Activated CD8-positive, alpha-beta T cell treated with anti-CD3 and anti-CD28 coated beads, Interleukin-2, amount 10 ng/mL, durations not matched to agents 7 days and 5 days (primary cell): Measurements from ENCODE around the gene PKP3. TPM values are rescaled to one million over a fixed set of nuclear protein-coding genes. Genes with fewer than 3 reads are reported as not detected.
A peak's percentile ranks its signal among the peaks of the same experiment; 100 is the strongest.

Experiments
- ATAC-seq: fragments of 150-1000 bp; cut with Tn5 transposase; one replicate; pipeline ENCODE4 v1.10.0; 2021; ENCODE audit warnings: moderate library complexity
- CTCF ChIA-PET: fragments of 350-600 bp; sonication (Branson Sonifier 250); formaldehyde crosslinking; loops from one replicate; lab custom pipeline; 2021; ENCODE audit warnings: antibody characterized with exemption; lab: Charles Lee
- POLR2A ChIA-PET: fragments of 350-600 bp; sonication (Branson Sonifier 250); formaldehyde crosslinking; loops from one replicate; lab custom pipeline; 2021; ENCODE audit warnings: antibody characterized with exemption; lab: Charles Lee
- DNase-seq: peaks from one replicate; pipeline ENCODE4 v3.0.0-alpha.2; 2020
- H3K27ac Mint-ChIP-seq: one replicate; pipeline ENCODE4 v1.8.0; 2021; ENCODE audit warnings: mild to moderate bottlenecking, mixed read lengths
- H3K27me3 Mint-ChIP-seq: one replicate; pipeline ENCODE4 v1.8.0; 2021; ENCODE audit warnings: low read depth, mixed read lengths
- H3K36me3 Mint-ChIP-seq: one replicate; pipeline ENCODE4 v1.8.0; 2021; ENCODE audit warnings: low read depth, mixed read lengths
- H3K4me1 Mint-ChIP-seq: one replicate; pipeline ENCODE4 v1.8.0; 2021; ENCODE audit warnings: low read depth, mixed read lengths
- H3K4me3 Mint-ChIP-seq: one replicate; pipeline ENCODE4 v1.8.0; 2021; ENCODE audit warnings: mild to moderate bottlenecking, mixed read lengths
- H3K9me3 Mint-ChIP-seq: one replicate; pipeline ENCODE4 v1.8.0; 2022; ENCODE audit warnings: mixed read lengths; ENCODE audit not compliant: insufficient read depth
- total RNA-seq, 2 experiments: library from RNA; stranded (reverse); gene quantifications; one replicate each; pipeline ENCODE4 v1.2.3, GENCODE V29; 2021

Gene PKP3
- total RNA-seq, 2 experiments from 2014 or later, result 0.13 TPM; not detected in 1

DNA sequence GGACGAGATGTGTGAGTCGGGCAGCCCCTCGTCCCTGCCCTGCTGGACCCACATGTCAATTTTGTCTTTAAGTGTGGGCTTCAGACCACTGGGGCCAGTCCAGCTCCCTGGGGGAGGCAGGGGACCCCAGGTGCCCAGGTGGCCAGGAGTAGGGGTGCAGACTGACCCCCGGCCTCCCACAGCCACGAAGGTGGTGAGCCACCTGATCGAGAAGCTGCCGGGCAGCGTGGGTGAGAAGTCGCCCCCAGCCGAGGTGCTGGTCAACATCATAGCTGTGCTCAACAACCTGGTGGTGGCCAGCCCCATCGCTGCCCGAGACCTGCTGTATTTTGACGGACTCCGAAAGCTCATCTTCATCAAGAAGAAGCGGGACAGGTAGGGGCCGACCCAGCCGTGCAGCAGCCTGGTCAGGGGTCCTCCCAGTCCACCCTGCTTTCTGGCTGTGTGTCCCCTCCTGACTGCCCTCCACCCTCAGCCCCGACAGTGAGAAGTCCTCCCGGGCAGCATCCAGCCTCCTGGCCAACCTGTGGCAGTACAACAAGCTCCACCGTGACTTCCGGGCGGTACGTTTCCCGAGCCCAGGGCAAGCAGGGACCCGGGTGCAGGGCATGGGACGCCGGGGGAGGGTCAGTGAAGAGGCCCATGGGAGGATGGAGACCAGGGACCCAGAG lies 9.9 kb downstream of the PKP3 start:
- Mint-ChIP-seq H3K27ac (no peak overlapping the region), H3K4me1 (peaks cover 16% of the 10 kb centered on the region), H3K4me3 (no peak overlapping the region), H3K9me3 (no peaks in the 10 kb centered on the region), H3K36me3 (peaks cover 7% of the 10 kb centered on the region), H3K27me3 (peaks cover 6% of the 10 kb centered on the region)
- no peak for ATAC-seq
- DNase-seq, result no peak
- ChIA-PET CTCF (no interaction called here), POLR2A (interaction anchor here (0.8 to 1.9 kb wide), 2 partner anchors 22 to 45 kb away, joined by 3 to 4 read pairs; no protein-coding TSS in a partner anchor)

DNA sequence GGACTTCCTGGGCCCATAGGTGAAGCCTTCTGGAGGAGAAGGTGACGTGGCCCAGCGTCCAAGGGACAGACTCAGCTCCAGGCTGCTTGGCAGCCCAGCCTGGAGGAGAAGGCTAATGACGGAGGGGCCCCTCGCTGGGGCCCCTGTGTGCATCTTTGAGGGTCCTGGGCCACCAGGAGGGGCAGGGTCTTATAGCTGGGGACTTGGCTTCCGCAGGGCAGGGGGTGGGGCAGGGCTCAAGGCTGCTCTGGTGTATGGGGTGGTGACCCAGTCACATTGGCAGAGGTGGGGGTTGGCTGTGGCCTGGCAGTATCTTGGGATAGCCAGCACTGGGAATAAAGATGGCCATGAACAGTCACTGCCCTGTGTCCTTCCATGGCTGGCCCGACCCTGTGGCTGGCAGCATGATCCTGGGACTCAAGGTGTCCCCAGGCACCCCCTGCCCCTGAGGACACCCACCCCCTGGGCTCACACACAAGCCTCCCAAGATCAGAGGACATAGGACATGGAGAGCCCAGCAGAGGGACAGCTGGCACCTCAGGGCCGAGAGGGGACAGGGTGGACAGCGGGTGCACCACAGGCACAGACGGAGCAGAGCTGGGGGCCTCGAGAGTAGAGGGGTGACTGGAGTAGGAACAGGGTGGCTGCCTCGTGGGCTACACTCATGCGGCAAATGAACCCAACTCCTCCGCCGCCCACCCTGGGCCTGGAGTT lies 10.7 kb downstream of the PKP3 start:
- DNase-seq (no peak), ATAC-seq (no peak)
- Mint-ChIP-seq H3K4me3 (no peak overlapping the region), H3K27ac (no peak overlapping the region), H3K4me1 (peaks cover 16% of the 10 kb centered on the region), H3K27me3 (peaks cover 2% of the 10 kb centered on the region), H3K9me3 (no peaks in the 10 kb centered on the region), H3K36me3 (peaks cover 4% of the 10 kb centered on the region)
- CTCF ChIA-PET, result no interaction called here
- POLR2A ChIA-PET, result interaction anchor here (1.9 kb wide), 1 partner anchor 44 kb away, joined by 4 read pairs; no protein-coding TSS in a partner anchor

DNA sequence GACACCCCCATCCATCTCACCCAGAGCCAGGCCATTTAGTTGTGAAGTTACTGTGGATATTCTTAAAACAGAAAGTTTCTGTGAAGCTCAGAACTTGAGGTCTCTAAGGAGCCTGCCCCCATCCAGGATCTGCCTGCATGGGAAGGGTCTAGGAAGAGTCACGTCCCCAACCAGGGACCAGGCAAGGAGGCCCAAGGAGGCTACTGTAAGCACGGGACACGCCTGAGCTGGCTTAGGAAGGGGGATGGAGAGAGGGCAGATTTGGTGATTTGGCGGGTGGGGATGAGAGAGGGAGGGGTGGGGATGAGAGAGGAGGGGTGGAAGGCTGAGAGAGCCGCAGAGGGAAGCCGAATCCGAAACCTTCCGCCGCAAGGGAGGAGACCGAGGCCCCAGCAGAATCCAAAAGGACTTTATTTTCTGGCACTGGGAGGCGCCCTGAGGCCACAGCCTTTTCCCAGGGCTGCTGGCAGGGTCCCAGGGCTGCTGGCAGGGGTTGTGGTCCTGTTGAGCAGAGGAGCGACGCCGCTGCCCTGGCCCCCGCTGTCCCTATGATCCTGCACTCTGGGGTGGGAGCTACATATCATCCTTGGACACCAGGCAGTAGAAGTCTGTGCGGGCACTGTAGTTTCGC lies 11.4 kb downstream of the PKP3 start:
- peak overlapping the region; percentile 18 for H3K4me3 Mint-ChIP-seq
- peaks cover 16% of the 10 kb centered on the region for H3K4me1 Mint-ChIP-seq
- H3K9me3 Mint-ChIP-seq, result no peaks in the 10 kb centered on the region
- ATAC-seq (no peak), DNase-seq (no peak)
- peak overlapping the region; percentile 69 for H3K27ac Mint-ChIP-seq
- POLR2A ChIA-PET, result interaction anchor here (0.9 to 3.2 kb wide), 6 partner anchors 9 to 138 kb away, joined by 3 to 21 read pairs (median 7); partner anchors contain the start of genes PTDSS2 and SIGIRR
- no peaks in the 10 kb centered on the region for H3K27me3 Mint-ChIP-seq
- H3K36me3 Mint-ChIP-seq, result peaks cover 4% of the 10 kb centered on the region
- CTCF ChIA-PET, result interaction anchor here (1.7 to 2.8 kb wide), 3 partner anchors 9 to 45 kb away, joined by 5 to 29 read pairs (median 9); partner anchors contain the start of genes PTDSS2 and SIGIRR

DNA sequence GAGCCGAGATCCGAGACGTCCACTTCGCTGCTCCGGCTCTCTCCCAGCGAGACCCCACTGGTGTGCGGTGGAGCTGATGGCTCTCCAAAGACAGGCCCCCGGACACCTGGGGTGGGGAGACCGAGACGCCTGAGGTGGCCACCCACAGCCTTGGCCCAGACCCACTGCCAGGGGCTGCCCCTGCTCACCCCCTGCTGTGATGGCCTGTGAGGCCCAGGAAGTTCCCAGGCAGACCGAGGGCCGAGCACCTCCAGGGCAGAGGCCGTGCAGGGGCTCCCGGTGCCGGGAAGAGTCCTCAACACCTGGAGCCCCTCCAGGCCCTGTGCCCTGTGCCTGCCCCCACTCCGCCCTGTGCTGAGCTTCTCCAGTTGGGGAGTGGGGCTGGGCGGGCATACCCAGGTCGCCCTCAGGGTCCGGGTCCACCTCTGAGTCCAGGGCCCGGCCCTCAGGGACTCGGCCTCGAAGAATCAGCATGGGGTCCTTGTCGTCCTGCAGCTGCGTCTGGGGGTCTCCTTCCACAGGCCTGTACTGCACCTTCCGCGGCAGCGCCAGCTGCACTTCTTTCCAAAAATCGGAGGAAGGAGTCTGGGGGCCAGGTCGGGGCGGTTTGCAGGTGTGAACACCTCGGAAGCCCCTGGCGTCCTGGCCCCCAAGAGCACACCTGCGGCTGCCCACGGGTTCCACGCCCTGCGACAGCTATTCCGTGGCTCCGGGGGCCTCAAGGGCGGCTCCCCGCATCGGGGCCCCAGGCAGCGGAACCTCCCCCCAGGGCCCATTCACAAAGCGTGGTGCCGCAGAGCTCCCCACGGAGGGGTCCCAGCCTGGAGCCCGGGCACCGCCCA lies 12.2 kb downstream of the PKP3 start:
- H3K4me1 Mint-ChIP-seq, result peaks cover 16% of the 10 kb centered on the region
- POLR2A ChIA-PET, result interaction anchor here (0.9 to 3.2 kb wide), 7 partner anchors 9 to 139 kb away, joined by 3 to 21 read pairs (median 6); partner anchors contain the start of genes PTDSS2 and SIGIRR
- H3K9me3 Mint-ChIP-seq, result no peaks in the 10 kb centered on the region
- no peak for ATAC-seq
- no peak for DNase-seq
- CTCF ChIA-PET, result interaction anchor here (1.3 to 3.2 kb wide), 7 partner anchors 9 to 156 kb away, joined by 3 to 29 read pairs (median 6); partner anchors contain the start of genes PTDSS2 and SIGIRR
- peak overlapping the region; percentile 46 for H3K27ac Mint-ChIP-seq
- H3K36me3 Mint-ChIP-seq, result peaks cover 4% of the 10 kb centered on the region
- H3K4me3 Mint-ChIP-seq, result peak overlapping the region; percentile 18
- H3K27me3 Mint-ChIP-seq, result no peaks in the 10 kb centered on the region

DNA sequence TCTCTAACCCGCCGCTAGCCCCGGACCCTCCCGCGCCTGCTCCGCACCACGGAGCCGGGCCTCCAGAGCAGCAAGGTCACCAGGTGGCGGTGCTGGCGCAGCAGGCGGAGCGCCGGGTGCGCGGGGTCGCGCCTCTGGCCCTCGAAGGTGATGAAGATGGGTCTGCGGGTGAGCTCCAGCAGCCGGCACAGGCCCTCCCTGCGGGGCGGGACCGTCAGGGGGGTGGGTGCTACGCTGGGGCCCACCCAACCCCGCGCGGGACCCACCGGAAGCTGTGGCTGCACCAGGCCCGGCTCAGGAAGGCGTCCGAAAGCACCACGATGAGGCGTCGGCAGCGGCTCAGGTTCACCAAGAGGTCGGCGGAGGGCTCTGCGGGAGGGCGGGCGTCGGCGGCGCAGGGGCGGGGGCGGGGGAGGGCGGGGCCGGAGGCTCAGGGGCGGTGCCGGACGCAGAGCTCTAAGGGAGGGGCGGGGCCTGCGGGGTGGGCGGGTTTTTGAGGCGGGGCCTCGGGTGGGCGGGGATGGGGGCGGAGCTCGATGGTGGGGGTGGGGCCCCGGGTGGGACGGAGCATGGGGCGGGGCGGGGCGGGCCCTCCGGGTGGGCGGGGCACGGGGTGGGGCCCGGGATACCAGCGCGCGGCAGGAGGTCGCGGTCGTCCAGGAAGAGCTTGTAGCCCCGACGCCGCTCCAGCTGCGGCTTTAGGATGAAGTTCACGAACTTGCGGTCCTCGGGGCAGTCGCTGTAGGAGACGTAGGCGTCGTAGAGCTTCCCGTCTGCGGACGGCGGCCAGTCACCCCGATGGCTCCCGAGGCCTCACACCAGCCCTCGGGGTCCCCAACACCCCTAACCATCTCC lies 13.0 kb downstream of the PKP3 start:
- H3K36me3 Mint-ChIP-seq, result peaks cover 4% of the 10 kb centered on the region
- H3K27ac Mint-ChIP-seq, result peak overlapping the region; percentile 43
- no peak overlapping the region for H3K4me3 Mint-ChIP-seq
- H3K9me3 Mint-ChIP-seq, result no peaks in the 10 kb centered on the region
- peaks cover 16% of the 10 kb centered on the region for H3K4me1 Mint-ChIP-seq
- peak; percentile 92 for ATAC-seq
- no peaks in the 10 kb centered on the region for H3K27me3 Mint-ChIP-seq
- ChIA-PET POLR2A (interaction anchor here (0.9 to 3.2 kb wide), 9 partner anchors 9 to 139 kb away, joined by 3 to 21 read pairs (median 3); partner anchors contain the start of genes PTDSS2 and SIGIRR), CTCF (interaction anchor here (0.8 to 3.2 kb wide), 8 partner anchors 8 to 156 kb away, joined by 3 to 29 read pairs (median 6); partner anchors contain the start of genes PTDSS2 and SIGIRR)
- DNase-seq, result peak; percentile 96

DNA sequence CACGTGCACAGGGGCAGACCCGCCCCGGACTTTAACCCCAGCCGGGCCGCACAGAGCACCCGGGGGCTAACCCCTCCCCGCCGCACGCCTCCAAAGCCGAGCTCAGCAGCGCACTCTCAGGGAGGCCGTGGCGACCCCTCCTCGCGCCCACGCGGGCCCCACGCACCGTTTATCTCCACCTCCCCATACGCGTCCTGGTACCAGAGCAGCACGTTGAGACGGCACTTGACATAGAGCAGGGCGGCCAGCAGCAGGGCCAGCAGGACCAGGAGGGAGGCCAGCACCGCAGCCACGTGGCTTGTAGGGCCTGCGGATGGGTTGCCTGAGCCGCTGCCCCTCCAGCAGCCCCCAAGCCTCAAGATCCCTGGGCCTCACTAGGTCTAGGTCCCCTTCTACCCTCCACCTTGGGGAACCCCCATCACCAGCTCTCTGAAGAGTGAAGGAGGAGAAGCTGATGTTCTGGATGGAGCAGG lies 13.7 kb downstream of the PKP3 start:
- DNase-seq (no peak), ATAC-seq (no peak)
- H3K27me3 Mint-ChIP-seq, result no peaks in the 10 kb centered on the region
- peaks cover 17% of the 10 kb centered on the region for H3K4me1 Mint-ChIP-seq
- peaks cover 4% of the 10 kb centered on the region for H3K36me3 Mint-ChIP-seq
- H3K4me3 Mint-ChIP-seq, result no peak overlapping the region
- H3K9me3 Mint-ChIP-seq, result no peaks in the 10 kb centered on the region
- H3K27ac Mint-ChIP-seq, result peak overlapping the region; percentile 43
- ChIA-PET CTCF (interaction anchor here (0.8 to 3.2 kb wide), 4 partner anchors 40 to 157 kb away, joined by 4 to 29 read pairs (median 10); partner anchors contain the start of gene PTDSS2), POLR2A (interaction anchor here (1.0 to 3.2 kb wide), 4 partner anchors 8 to 120 kb away, joined by 3 to 21 read pairs (median 6); partner anchors contain the start of genes PTDSS2 and SIGIRR)

DNA sequence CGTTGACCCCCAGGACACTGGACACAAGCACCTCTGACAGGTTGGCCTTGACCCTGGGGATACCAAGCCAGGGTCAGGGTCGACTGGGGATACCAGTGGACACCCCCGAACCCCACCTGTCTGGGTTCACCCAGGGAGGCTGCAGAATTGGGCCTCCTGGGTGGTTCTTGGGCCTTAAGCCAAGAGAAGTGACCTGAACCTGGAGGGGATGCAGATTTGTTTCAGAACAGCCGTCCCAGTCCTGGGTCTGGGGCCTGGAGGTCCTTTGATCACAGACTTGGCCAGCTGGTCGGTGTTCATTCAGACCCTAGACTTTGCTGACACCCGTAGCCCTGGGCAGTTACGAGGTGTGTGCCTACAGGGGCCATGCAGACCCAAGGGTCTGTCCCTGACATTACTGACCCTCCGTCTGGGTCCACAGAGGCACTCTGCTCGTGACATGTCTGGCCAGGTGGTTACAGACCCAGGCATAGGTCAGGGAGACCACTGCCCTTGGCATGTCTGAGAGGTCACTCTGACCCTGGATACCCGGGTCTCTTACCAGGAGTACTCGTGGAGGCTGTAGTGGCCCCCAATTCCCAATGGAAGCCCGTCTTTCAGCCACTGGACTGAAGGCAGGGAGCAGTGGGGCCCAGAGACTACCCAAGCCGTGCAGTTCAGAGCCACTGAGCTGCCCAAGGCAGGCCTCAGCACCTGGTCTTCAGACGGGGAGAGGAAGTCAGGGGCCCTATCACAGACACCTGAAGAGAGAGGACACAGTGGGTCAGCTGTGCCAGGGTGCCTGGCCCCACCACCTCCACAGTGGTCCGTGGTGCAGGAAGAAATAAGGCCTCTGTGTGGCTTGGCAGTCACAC lies 14.4 kb downstream of the PKP3 start:
- Mint-ChIP-seq H3K36me3 (peaks cover 4% of the 10 kb centered on the region), H3K4me3 (no peak overlapping the region), H3K27ac (no peak overlapping the region), H3K9me3 (no peaks in the 10 kb centered on the region), H3K4me1 (peaks cover 24% of the 10 kb centered on the region), H3K27me3 (no peaks in the 10 kb centered on the region)
- ChIA-PET POLR2A (interaction anchor here (1.0 to 3.2 kb wide), 2 partner anchors 7 to 40 kb away, joined by 3 to 21 read pairs; partner anchors contain the start of gene SIGIRR), CTCF (interaction anchor here (2.2 to 3.2 kb wide), 3 partner anchors 39 to 158 kb away, joined by 6 to 29 read pairs (median 15); partner anchors contain the start of gene PTDSS2)
- no peak for ATAC-seq
- no peak for DNase-seq

DNA sequence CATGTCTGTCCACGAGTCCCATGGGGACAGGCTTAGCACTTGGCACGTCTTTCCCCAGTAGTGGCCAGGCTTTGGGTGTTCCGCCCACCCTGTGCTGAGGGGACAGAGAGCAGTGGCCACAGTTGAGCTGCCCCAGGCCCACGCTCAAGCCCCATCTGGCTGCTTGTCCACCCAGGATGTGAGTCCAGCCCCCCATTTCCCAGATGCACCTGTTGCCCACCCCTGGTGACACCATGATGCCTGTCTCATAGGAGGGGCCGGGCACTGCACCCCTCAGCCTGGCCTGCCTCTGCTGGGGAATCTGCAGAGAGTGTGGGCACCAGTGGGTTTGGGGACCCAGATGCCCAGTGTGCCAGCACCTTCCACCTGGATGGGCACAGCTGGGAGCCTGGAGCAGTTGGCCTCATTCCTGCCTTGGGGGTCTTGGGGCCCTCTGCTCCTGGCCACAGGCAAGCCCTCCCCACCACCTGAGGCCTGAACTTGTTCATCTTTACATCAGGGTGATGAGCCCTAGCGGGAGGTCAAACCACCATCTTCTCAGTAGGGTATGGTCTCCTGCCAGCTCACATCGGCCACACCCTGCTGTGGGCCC lies 15.1 kb downstream of the PKP3 start:
- POLR2A ChIA-PET, result no interaction called here

More for the DNA sequence above, 15.1 kb downstream of the PKP3 start:
- Mint-ChIP-seq H3K27ac (no peak overlapping the region), H3K4me1 (peaks cover 26% of the 10 kb centered on the region), H3K36me3 (peaks cover 4% of the 10 kb centered on the region), H3K4me3 (no peak overlapping the region), H3K9me3 (no peaks in the 10 kb centered on the region), H3K27me3 (no peaks in the 10 kb centered on the region)
- ATAC-seq (no peak), DNase-seq (no peak)
- CTCF ChIA-PET, result interaction anchor here (3.2 kb wide), 1 partner anchor 38 kb away, joined by 15 read pairs; no protein-coding TSS in a partner anchor
